Cortex of kidney (tissue), 1 donor: ENCODE data around the gene DNAH17.

Experiments
- DNase-seq: peaks from one replicate; lab custom pipeline; 2025; lab: John Stamatoyannopoulos, UW

Gene DNAH17

DNA sequence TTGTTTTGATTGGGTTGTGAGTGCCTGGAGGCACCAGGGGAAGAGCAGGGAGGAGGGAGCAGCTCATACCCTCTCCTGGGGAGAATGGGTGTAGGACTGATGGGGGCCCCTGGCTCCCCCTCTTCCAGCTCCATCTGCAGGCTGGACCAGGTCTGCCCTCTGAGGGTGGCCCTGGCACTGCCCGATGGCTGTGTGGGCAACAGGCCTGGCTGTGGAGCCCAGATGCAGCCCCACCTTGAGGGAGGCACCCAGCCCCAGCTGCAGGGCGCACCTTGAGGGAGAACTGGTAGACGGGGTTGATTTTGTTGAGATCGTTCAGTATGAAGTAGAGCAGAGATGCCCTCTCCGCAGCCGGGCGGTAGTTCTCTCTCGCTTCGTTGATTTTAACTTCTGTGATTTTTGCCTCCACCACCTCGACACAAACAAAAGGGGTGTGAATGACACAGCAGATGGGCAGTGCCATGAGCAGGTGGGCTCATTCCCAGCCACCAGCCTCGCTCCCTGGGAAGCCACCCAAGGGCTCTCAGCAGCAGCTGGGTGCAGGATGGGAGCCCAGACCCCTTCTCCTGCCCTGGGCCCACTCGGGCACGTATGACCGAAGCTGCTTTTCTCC, 127.1 kb downstream of the DNAH17 start:
- DNase-seq, result no peak

DNA sequence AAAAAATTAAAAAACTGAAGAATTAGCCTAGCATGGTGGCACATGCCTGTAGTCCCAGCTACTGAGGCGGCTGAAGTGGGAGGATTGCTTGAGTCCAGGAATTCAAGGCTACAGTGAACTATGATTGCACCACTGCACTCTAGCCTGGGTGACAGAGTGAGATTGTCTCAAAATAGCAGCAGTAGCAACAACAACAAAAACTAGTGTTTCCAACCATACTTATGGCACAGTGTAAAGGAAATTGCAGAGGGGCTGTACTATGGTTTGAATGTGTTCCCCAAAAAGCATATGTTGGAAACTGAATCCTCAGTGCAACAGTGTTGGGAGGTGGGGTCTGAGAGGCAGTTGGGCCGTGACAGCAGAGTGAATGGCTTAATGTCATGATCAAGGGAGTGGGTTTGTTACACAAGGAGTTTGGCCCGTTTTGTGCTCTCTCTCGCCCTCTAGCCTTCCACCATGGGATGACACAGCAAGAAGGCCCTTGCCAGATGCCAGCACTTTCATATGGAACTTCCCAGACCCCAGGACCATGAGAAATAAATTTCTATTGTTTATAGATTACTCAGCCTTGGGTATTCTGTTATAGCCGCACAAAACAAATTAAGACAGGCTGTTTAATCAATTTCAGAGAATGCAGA, 128.7 kb downstream of the DNAH17 start:
- no peak for DNase-seq

DNA sequence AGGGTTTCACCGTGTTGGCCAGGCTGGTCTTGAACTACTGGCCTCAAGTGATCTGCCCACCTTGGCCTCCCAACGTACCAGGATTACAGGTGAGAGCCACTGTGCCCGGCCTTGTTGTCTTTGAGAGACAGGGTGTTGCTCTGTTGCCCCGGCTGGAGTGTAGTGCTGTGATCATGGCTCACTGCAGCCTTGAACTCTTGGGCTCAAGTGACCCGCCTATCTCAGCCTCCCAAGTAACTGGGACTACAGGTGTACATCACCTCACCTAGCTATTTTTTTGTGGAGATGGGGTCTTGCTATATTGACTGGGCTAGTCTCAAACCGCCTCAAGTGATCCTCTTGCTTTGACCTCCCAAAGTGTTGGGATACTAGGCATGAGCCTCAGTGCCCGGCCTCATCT, 130.4 kb downstream of the DNAH17 start:
- no peak for DNase-seq

DNA sequence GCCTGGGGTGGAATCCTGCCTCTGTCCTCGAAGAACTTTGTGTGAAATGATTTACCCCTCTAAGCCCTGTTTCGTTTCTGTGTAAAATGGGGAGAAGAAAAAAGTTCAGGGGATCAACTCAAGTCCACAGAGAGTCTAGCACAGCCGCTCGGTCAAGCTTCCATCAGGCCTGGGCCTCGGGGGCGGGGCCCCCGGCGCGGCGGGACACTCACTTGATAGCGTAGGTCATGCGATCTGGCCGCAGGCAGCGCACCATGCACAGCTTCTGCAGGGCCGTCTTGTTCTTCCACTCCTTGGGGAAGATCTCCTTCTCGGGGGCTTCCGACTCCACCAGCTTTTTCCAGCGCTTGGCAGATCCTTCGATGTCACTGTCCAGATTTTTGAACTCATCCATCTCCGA, 132.8 kb downstream of the DNAH17 start:
- no peak for DNase-seq

DNA sequence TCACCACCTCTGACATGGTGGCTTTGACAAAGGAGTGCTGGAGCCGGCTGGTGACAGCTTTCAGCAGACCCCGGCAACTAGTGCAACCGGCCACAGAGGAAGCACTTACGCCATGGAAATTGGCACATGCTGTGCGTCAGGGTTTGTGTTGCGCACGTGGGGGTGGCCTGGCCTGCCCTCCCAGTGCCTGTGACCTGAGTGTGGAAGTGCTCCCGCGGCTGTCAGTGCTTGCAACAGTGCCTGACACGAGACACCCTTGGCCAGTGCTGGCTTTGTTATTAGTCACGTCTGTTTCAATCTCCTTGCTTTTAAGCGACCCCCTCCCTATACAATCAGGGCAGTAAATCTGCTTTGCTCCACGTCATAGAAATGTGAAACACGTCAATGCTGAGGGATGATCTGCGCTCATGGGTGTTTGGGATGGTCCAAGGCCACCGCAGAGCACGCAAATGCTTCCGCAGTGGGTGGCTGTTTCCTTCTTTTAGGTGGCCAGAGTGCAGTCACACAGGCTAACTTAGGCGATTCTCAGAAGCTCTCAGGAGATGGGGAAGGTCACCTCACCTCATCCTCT, 134.5 kb downstream of the DNAH17 start:
- no peak for DNase-seq

DNA sequence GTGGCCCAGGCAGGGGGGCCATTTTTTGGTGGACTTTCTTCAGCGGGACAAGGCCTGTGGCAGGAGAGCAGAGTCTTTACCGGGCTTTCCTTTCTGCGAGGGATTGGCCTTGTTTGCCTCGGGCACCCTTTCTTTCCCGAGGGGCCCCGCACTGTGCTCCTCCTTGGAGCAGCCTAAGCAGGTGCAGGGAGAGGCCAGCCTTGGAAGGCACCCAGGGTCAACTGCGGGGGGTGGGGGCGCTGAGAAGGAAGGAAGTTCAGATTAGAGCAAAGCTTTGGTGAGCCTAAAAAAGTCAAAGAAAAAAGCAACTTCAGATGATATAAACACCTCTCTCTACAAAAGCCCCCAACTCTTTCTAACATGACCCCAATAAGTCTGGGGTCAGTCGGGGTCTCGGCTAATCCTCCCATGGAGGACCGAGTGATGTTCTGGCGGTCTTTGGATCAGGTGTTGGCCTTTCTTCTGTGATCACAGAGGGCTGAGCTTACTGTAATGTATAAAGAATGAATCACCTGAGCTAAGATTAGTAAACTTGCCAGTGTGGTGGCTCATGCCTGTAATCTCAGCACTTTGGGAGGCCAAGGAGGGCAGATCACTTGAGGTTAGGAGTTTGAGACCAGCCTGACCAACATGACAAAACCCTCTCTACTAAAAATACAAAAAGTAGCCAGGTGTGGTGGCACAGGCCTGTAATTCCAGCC, 135.8 kb downstream of the DNAH17 start:
- DNase-seq, result no peak

DNA sequence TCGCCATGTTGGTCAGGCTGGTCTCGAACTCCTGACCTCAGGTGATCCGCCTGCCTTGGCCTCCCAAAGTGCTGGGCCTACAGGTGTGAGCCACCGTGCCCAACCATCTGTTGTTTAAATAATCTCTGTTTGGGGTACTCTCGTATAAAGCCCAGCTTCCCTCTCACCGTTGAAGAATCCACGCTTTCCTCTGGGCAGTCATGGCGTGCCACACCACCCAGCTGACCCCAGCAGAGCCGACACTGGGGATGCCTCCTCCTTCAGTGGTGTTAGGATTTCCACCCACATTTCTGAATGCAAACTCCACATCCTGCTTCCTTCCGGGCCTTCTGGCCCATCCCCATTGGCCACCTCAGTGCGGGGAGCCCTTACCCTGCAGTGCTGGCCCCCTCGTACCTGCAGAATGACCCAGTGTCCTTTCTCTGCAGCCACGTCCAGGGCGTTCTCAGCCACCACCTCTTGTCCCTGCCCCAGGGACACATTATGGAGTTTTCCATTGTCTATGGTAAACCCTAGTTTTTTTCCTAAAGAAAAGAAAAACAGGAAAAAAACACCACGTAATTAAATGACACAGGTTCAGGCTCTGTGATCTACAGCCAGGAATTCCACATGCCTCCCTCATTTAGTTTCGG, 138.4 kb downstream of the DNAH17 start:
- no peak for DNase-seq

DNA sequence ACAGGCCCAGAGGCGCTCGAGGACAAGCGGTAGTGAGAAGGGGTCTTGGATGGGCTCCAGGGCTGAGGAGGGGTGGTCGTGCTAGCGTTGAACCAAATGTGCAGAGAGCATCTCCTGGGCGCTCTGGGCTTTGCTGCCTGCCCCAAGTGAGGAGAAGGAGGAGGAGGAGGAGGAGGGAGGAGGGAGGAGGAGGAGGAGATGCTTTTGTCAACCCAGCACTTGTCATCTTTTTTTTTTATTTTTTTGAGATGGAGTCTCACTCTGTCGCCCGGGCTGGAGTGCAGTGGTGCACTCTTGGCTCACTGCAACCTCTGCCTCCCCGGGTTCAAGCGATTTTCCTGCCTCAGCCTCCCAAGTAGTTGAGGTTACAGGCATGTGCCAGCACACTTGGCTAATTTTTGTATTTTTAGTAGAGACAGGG, 138.9 kb downstream of the DNAH17 start:
- no peak for DNase-seq

DNA sequence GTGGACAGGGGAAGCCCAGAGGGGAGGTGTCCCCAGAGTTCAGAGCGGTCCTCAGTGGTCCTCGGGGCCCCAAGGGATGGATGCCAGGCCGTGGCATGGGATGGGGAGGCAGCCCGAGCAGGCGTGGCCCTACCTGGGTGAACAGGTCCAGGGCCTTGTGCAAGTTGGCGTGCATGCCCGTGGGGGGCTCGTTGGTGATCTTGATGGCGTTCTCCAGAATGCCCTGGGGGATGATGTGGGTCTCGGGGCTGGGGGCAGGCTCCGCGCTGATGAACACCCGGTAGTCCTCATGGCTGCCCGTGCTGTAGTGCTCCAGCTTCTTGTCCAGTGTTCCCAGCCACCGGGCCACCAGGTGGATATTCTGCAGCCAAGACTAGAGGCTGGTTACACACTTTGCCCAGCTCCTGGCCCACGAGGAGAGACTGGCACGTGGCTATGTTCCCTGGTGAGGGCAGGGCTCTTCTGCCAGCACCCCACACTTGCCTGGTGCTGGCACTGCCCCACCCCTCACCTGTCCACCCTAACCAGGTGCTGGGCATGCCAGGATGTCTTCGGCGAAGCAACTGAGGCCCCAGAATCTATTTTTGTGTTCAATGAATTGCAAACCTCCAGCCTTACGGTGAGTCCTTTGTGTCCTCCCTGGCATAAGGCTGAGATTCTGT, 139.6 kb downstream of the DNAH17 start:
- DNase-seq, result no peak

DNA sequence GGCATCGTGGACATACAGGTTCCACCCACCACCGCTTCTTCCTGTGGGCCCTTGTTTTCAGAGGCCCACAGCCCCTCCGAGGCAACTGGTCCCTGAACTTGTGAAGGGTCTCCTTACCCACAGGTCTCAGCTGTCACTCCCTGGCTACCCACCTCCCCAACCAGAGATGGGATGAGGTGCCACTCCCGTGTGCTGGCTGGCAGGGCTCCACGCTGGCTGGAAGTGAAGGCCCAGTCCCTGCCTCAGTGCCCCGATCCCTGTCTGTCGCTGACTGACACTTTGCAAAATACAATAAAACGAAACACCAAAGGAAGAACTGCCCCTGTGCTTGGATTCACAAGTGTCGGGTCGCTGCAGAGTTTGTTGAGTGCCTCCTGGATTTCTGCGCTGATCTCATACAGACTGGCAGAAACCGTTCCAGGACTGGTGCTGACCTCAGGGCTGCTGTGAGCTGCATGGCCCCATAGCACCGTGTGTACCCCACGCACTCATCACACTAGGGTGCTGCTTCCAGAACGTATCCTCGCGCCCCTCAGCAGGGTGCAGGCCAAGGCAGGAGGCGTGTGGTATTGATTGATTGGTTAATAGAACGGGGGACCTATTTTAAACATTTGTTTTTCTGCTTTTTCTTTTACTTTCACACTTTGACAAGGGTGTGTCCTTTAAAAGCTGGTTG, 141.7 kb downstream of the DNAH17 start:
- no peak for DNase-seq

DNA sequence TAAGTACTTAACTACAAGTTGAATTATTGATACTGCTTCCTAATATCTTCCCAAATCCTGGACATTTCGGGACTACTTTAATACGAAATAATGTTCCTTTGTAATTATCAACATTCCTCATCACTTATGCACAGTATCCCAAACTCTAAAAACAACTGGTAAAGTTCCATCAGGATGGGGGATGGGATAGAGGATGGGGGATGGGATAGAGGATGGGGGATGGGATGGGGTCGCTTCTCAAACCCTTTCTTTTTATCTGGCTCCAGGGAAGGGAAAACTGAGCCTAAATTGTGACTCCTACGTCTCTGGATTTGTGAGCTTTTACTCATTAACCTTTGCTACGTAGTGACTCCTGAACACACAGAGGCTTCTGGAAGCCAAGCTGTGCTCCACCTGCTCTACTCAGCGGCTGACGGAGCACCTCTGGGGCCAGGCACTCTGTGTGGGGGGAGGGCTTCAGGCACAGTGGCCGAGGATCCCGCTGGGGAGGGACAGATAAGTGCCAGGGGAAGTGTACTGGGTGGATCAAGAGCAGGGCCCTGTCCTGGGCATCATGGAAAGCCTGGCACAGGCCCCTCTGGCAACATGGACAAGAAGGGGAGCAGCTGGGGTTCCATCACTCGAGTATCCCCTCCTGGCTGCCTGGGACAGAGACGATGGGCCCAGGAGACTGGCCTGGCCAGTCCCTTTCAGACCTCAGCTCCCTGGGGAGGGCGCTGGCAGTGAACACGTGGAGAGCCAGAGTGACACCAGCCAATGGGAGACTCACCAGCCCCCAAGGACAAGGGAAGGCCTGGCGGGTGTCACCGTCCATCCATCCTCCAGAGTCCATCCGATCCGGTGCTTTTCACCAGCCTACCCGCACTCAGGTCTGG, 142.5 kb downstream of the DNAH17 start:
- DNase-seq, result no peak

DNA sequence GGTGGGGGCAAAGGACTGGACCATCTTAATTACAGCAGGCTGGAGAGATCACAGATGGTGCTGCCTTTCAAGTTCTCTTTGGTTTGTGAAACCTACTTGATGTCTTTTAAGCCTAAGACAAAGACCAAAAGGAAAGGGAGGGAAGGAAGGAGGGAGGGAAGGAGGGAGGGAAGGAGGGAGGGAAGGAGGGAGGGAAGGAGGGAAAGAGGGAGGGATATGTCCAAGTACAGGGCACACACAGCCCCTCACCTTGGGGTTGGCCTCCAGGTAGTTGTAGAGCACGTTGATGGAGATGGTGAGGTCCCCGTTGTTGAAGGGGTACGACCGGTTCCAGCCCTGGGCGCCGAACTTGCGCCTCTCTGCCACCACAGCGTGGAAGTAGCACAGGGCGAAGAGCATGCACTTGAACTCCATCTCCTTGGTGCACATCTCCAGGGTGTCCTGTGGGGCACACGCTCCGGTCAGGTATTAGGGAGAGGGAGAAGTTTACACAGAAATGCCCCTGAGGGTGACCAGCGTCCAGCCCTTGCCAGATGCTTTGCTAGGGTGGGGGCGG, 143.3 kb downstream of the DNAH17 start:
- DNase-seq, result no peak

DNA sequence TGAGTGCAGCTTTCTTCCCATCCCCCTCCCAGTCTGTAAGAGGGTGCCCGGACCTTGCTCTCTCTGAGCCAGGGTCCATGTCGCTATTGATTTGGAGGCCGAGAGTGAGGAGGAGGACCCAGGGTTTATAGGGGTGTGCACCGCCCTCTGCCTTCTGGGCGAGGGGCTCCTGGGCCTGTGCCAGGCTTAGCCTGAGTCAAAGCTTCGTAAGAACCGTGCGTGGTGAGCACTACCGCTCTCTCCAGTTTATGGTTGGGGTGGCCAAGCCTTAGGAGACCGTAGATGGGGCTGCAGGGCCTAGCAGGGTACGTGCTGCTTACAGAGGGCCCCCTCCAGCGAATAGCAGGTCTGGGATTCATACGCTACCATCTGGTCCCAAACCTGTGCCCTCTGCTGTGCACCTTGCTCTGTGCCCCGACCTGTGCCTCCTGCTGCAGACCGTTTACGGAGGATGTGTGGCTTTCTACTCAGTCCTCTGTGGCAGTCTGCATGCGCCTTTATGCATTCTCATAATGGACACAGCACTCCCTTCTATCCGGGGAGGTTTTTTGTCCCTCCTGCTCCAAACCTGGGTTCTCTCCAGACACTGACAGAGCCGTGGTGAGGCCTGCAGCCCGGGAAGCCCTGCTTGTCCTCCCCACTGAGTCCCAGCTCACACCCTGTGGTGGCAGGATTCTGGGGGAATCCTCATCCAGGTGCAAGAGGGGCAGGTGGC, 144.0 kb downstream of the DNAH17 start:
- no peak for DNase-seq

DNA sequence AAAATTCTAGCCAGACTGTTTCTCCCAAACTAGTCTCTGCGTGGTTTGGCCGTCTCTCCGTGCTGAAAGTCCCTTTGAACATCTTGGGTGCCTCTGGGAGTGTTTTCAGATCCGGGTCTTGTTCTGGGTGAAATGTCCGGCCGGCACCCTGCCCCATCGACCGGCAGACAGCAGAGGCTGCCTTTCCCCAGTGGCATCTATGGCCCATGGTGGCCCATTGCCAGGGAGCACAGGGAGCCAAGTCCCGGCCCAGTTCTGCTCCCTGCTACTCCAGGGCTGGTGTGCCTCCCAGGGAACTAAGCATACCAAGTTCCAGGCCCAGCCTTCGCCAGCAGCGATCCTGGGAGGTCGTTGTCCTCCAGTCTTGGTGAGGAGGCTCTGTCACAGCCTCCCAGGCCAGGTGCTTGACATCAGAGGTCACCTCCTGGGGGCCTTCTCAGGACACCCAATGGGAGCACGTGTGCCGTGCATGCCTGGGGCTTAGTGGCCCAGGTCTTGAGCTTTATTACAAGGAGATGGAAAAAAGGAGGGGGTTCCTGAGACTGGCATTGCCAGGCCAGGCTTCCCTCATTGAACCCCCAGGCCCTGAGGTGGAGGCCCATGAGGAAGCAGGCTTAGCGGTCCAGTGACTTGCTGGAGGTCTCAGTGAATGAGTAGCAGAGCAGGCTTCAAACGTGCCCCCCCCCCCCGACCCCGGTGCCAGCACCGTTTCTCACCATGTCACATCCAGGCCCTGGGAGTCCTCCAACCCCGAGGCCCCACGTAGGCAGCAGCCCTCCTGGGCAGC, 144.8 kb downstream of the DNAH17 start:
- DNase-seq, result no peak

DNA sequence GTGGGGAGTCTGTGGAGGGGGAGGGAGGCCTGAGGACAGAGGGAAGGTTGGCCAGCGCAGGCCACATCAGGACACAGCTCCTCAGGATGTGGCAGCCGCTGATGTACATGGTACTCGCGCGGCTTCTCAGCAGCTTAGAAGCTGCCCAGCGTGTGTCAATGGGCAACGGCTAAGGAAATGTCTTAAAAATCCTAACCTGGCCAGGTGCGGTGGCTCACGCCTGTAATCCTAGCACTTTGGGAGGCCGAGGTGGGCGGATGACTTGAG, 145.6 kb downstream of the DNAH17 start:
- no peak for DNase-seq

DNA sequence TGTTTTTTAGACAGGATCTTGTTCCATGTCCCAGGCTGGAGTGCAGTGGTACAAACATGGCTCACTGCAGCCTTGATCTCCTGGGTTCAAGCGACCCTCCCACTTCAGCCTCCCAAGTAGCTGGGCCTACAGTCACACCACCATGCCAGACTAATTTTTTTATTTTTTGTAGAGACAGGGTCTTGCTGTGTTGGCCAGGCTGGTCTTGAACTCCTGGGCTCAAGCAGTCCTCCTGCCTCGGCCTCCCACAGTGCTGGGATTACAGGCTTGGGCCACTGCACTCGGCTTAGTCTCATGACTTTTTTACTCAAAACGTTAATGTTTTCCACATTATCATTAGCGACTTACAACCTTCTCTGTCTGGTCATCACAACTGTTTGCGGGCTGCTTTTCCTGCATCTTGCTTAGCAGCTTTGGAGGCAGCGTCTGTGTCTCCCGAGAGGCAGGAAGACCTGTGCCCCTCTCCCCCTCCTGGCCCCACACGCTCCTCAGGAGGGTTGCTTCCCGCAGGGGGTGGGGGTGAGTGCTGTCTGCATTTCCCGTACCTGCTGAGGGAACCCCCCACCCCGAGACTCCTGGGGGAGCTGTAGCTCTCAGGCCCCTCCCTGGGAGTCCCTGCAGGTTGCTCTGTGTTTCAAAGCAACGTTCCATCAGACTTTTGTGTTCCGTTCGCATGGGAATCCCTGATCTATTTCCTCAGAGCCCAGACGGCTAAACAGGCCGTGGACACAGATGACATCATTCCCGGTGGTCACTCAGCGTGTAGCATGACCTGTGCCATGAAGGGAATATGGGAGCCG, 146.1 kb downstream of the DNAH17 start:
- no peak for DNase-seq

DNA sequence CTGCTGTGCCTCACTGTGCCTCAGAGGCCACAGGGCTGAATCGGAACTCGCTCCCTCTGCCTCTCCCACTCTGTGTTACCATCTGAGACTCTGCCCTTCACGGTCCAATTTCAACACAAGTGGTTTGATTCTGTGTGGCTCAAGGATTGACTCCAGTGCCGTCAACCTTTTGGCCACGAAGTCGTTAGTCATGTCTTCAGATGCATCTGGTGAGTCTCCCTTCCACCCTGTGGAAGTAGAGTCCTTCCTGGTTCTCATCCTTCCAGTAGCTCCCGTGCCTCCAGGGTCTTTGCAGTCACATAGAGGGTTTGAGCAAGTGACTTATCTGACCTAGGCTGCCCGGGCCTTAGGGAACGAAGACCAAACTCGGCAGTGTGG, 147.6 kb downstream of the DNAH17 start:
- DNase-seq, result no peak
